ENCODE data around the gene ZER1. TPM values are rescaled to one million over a fixed set of nuclear protein-coding genes. Genes with fewer than 3 reads are reported as not detected.
"Not testable (repeated sequence)": the region's sequence is repeated elsewhere in the genome, so short reads cannot be mapped to it uniquely, and the experiment has no call there.

Gene ZER1
- total and polyA plus RNA-seq, 7 donors: 15.2 to 67.2 (median 54.8) TPM

DNA sequence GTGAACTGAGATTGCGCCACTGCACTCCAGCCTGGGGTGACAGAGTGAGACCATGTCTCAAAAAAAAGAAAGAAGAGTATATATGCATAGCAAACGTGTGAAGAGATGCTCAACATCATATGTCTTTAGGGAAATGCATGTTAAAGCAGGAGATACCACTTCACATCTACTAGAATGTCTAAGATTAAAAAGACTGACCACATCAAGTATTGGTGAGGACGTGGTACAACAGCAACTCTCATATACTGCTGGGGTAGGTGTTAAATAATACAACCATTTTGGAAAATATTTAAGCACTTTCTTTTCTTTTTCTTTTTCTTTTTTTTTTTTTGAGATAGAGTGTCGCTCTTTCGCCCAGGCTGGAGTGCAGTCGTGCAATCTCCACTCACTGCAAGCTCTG, 13.7 kb upstream of the ZER1 start:
- ATAC-seq (no peak), DNase-seq (no peak)
- Histone ChIP-seq H3K4me3 (no peak overlapping the region), H3K27ac (no peak overlapping the region), H3K4me1 (peaks cover 21% of the 10 kb centered on the region), H3K36me3 (ENCODE audit: insufficient read depth in 1 of 2, low read depth in 1 of 2) (peaks cover 0 to 17% of the 10 kb centered on the region in 2 donors), H3K9me3 (peaks cover 8% of the 10 kb centered on the region), H3K27me3 (ENCODE audit: insufficient read depth in 3 of 3, low read length in 2 of 3) (no peaks in the 10 kb centered on the region)
- TF ChIP-seq, protein P1, sequence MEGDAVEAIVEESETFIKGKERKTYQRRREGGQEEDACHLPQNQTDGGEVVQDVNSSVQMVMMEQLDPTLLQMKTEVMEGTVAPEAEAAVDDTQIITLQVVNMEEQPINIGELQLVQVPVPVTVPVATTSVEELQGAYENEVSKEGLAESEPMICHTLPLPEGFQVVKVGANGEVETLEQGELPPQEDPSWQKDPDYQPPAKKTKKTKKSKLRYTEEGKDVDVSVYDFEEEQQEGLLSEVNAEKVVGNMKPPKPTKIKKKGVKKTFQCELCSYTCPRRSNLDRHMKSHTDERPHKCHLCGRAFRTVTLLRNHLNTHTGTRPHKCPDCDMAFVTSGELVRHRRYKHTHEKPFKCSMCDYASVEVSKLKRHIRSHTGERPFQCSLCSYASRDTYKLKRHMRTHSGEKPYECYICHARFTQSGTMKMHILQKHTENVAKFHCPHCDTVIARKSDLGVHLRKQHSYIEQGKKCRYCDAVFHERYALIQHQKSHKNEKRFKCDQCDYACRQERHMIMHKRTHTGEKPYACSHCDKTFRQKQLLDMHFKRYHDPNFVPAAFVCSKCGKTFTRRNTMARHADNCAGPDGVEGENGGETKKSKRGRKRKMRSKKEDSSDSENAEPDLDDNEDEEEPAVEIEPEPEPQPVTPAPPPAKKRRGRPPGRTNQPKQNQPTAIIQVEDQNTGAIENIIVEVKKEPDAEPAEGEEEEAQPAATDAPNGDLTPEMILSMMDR (IDR thresholded peaks at IDR 0.05): no peak
- intact Hi-C loops (cut with DNase I): loop anchor here in 1 of 2 donors (5.0 kb wide), 1 partner anchor 958 kb away; no protein-coding TSS in a partner anchor
- 92 to 96% (median 95%) methylated on average over 6 of the region's 6 CpGs for WGBS, 3 donors

DNA sequence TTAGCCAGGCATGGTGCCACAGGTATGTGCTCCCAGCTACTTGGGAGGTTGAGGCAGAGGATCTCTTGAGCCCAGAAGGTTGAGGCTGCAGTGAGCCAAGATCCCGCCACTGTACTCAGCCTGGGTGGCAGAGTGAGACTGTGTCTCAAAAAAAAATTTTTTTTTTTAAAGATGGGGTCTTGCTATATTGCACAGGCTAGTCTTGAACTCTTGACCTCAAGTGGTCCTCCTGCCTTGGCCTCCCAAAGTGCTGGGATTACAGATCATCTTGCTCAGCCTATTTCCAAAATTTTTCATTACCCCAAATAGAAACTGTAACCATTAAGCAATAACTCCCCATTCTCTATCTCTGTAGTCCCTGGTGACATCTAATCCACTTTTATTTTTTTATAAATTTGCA, 10.9 kb upstream of the ZER1 start:
- no peaks in the 10 kb centered on the region for H3K27me3 ChIP-seq (ENCODE audit: insufficient read depth in 3 of 3, low read length in 2 of 3)
- no peak overlapping the region for H3K4me3 ChIP-seq
- H3K27ac ChIP-seq: peak overlapping the region; percentile 82
- peaks cover 8% of the 10 kb centered on the region for H3K4me1 ChIP-seq
- 92 to 100% (median 93%) methylated on average over 1 of the region's 1 CpG for WGBS, 3 donors
- H3K36me3 ChIP-seq (ENCODE audit: insufficient read depth in 1 of 2, low read depth in 1 of 2): no peaks in the 10 kb centered on the region
- intact Hi-C loops (cut with DNase I): no loop called here
- no peak for DNase-seq
- TF ChIP-seq, protein P1 (IDR thresholded peaks at IDR 0.05): no peak
- no peak for ATAC-seq
- peaks cover 8% of the 10 kb centered on the region for H3K9me3 ChIP-seq

DNA sequence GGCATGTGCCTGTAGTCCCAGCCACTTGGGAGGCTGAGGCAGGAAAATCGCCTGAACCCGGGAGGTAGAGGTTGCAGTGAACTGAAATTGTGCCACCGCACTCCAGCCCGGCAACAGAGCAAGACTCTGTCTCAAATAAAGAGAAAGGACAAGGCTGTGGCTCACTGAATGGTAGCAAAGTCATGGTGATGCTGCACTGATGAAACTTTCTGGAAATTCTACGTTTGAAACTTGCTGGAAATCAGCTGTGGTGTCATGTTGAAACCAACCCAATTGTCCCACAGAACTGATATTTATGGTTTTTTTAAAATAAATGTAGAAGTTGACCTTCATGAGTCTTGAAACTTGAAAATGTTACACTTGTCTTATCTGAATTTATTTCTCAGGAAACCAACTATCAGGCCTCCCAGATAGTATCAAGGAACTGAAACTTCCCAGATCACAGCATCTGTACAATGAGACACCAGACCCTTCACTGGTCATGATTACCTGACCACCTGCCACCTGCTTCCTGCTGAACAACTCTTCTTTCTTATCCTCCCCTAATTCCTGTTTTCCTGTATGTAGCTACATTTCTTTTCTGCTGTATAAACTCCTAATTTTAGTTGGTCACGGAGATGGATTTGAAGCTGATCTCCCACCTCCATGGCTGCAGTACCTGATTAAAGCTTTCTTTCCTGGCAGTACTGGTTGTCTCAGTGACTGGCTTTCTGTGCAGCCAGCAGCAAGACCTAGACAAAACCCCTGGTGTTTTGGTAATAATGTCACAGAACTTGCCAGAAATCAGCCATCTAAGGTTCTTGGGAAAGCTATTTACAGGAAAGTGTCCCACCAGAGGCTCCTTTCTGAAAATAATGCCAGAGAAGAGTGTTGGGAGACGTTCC, 9.7 kb upstream of the ZER1 start:
- Histone ChIP-seq H3K27me3 (ENCODE audit: insufficient read depth in 3 of 3, low read length in 2 of 3) (no peaks in the 10 kb centered on the region), H3K4me3 (no peak overlapping the region), H3K4me1 (peaks cover 6% of the 10 kb centered on the region), H3K9me3 (peaks cover 8% of the 10 kb centered on the region), H3K36me3 (ENCODE audit: insufficient read depth in 1 of 2, low read depth in 1 of 2) (no peaks in the 10 kb centered on the region), H3K27ac (no peak overlapping the region)
- intact Hi-C loops (cut with DNase I): no loop called here
- WGBS, 3 donors: 75 to 86% (median 80%) methylated on average over 7 of the region's 7 CpGs
- ATAC-seq (no peak), DNase-seq (no peak)
- TF ChIP-seq, protein P1 (IDR thresholded peaks at IDR 0.05): no peak

DNA sequence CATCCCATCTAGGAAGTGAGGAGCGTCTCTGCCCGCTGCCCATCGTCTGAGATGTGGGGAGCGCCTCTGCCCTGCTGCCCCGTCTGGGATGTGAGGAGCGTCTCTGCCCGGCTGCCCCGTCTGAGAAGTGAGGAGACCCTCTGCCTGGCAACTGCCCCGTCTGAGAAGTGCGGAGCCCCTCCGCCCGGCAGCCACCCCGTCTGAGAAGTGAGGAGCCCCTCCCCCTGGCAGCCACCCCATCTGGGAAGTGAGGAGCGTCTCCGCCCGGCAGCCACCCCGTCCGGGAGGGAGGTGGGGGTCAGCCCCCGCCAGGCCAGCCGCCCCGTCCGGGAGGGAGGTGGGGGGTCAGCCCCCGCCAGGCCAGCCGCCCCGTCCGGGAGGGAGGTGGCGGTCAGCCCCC, 8.4 kb upstream of the ZER1 start:
- H3K27me3 ChIP-seq (ENCODE audit: insufficient read depth in 3 of 3, low read length in 2 of 3); H3K36me3 ChIP-seq (ENCODE audit: insufficient read depth in 1 of 2, low read depth in 1 of 2); ATAC-seq; H3K4me3 ChIP-seq; H3K4me1 ChIP-seq; H3K27ac ChIP-seq; intact Hi-C loops (cut with DNase I); DNase-seq: not testable (repeated sequence)
- H3K9me3 ChIP-seq: peaks cover 14% of the 10 kb centered on the region
- 79 to 93% (median 91%) methylated on average over 8 to 26 of the region's 27 CpGs for WGBS, 3 donors

DNA sequence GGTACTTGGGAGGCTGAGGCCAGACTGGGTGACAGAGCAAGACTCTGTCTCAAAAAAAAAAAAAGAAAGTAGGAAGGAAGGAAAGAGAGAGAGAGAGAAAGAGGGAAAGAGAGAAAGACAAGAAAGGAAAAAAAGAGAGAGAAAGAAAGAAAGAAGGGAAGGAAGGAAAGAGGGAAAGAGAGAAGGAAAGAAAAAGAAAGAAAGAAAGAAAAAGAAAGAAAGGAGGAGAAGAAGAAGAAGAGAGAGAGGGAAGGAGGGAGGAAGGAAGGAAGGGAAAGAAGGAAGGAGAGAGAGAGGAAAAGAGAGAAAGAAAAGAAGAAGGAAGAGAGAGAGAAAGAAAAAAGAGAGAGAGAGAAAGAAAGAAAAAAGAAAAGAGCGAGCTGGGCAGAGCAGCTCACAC, 3.1 kb upstream of the ZER1 start:
- H3K27ac ChIP-seq: no peak overlapping the region
- ATAC-seq: no peak
- intact Hi-C loops (cut with DNase I): loop anchor here in 1 of 2 donors (5.0 kb wide), 1 partner anchor 73 kb away; the partner anchor contains the start of gene PKN3
- H3K4me3 ChIP-seq: no peak overlapping the region
- no peaks in the 10 kb centered on the region for H3K27me3 ChIP-seq (ENCODE audit: insufficient read depth in 3 of 3, low read length in 2 of 3)
- TF ChIP-seq, protein P1 (IDR thresholded peaks at IDR 0.05): no peak
- WGBS, 3 donors: 80 to 91% (median 88%) methylated on average over 1 of the region's 1 CpG
- H3K9me3 ChIP-seq: peaks cover 6% of the 10 kb centered on the region
- peaks cover 13% of the 10 kb centered on the region for H3K4me1 ChIP-seq
- DNase-seq: no peak
- no peaks in the 10 kb centered on the region for H3K36me3 ChIP-seq (ENCODE audit: insufficient read depth in 1 of 2, low read depth in 1 of 2)
